Peyer's patch (tissue), 4 donors: ENCODE data around the gene GPR37L1. TPM values are rescaled to one million over a fixed set of nuclear protein-coding genes. Genes with fewer than 3 reads are reported as not detected.
"Not testable (repeated sequence)": the region's sequence is repeated elsewhere in the genome, so short reads cannot be mapped to it uniquely, and the experiment has no call there.

Experiments used
- DNase-seq, 3 donors: peaks; one replicate each; pipeline ENCODE4 v3.0.0-alpha.2; 2017 to 2019
- H3K27ac ChIP-seq, 4 donors: fragments of 200-600 bp; sonication (generic); one replicate each; pipeline ENCODE4 v1.5.1; 2016 to 2019
- H3K27me3 ChIP-seq, 2 donors: fragments of 200-600 bp; sonication (generic); one replicate each; pipeline ENCODE4 v1.5.1; 2019
- H3K36me3 ChIP-seq, 3 donors: fragments of 200-600 bp; sonication (generic); one replicate each; pipeline ENCODE4 v1.5.1; 2016 to 2019
- H3K4me1 ChIP-seq, 4 donors: fragments of 200-600 bp; sonication (generic); one replicate each; pipeline ENCODE4 v1.5.1; 2016 to 2019
- H3K4me3 ChIP-seq, 4 donors: fragments of 200-600 bp; sonication (generic); 1 replicate in 3 of 4; 2 replicates in 1 of 4; pipeline ENCODE4 v1.5.1; 2016 to 2019; ENCODE audit warnings: mild to moderate bottlenecking in 1 of 4
- H3K9me3 ChIP-seq, 4 donors: fragments of 200-600 bp; sonication (generic); one replicate each; pipeline ENCODE4 v1.5.1; 2016 to 2019; ENCODE audit warnings: mild to moderate bottlenecking in 1 of 4
- CTCF ChIP-seq, 6 experiments: fragments of 450-650 bp in 4 of 6; fragments of 200-600 bp in 2 of 6; sonication (generic) in 1 of 6; IDR thresholded peaks; one replicate each; pipeline ENCODE4 v1.5.1; 2017 to 2019; ENCODE audit warnings: antibody characterized with exemption in 6 of 6, mild to moderate bottlenecking in 3 of 6, moderate library complexity in 1 of 6
- POLR2A ChIP-seq, 2 donors: fragments of 450-650 bp; IDR thresholded peaks; one replicate each; pipeline ENCODE4 v1.5.1; 2017; ENCODE audit warnings: antibody characterized with exemption in 2 of 2, mild to moderate bottlenecking in 2 of 2, moderate library complexity in 2 of 2
- total RNA-seq, 4 donors: library from RNA; depleted of rRNA; stranded (reverse); fragments of >200 nt; gene quantifications; one replicate each; pipeline ENCODE4 v1.1.0, GENCODE V29; 2016

The GPR37L1 gene
- total RNA-seq, 4 donors from 2014 or later = 0.18 to 0.95 (median 0.27) TPM; not detected in 1

GRCh38 chr1:202171292-202172014 lies 48.7 kb downstream of the GPR37L1 start:
- TF ChIP-seq POLR2A (IDR thresholded peaks at IDR 0.05) (no peak), CTCF (IDR thresholded peaks at IDR 0.05) (no peak)
- no peak for DNase-seq
- no peaks in the 10 kb centered on the region for H3K27me3 ChIP-seq

GRCh38 chr1:202172015-202172355 lies 49.3 kb downstream of the GPR37L1 start:
- Histone ChIP-seq H3K4me1 (no peaks in the 10 kb centered on the region), H3K4me3 (no peak overlapping the region), H3K36me3 (no peaks in the 10 kb centered on the region), H3K9me3 (no peaks in the 10 kb centered on the region), H3K27me3 (no peaks in the 10 kb centered on the region), H3K27ac (no peak overlapping the region)
- no peak for DNase-seq
- no peak for TF ChIP-seq POLR2A (IDR thresholded peaks at IDR 0.05)
- no peak for TF ChIP-seq CTCF (IDR thresholded peaks at IDR 0.05)

More at GRCh38 chr1:202171292-202172014, 48.7 kb downstream of the GPR37L1 start:
- Histone ChIP-seq H3K9me3 (no peaks in the 10 kb centered on the region), H3K36me3 (no peaks in the 10 kb centered on the region), H3K4me3 (no peak overlapping the region), H3K4me1 (no peaks in the 10 kb centered on the region), H3K27ac (no peak overlapping the region)

GRCh38 chr1:202173993-202174392 lies 51.3 kb downstream of the GPR37L1 start:
- Histone ChIP-seq H3K27me3 (no peaks in the 10 kb centered on the region), H3K9me3 (no peaks in the 10 kb centered on the region), H3K27ac (no peak overlapping the region), H3K4me1 (no peaks in the 10 kb centered on the region), H3K36me3 (no peaks in the 10 kb centered on the region), H3K4me3 (no peak overlapping the region)
- no peak for TF ChIP-seq CTCF (IDR thresholded peaks at IDR 0.05)
- no peak for TF ChIP-seq POLR2A (IDR thresholded peaks at IDR 0.05)
- no peak for DNase-seq

- no peak overlapping the region for H3K4me3 ChIP-seq
- no peaks in the 10 kb centered on the region for H3K27me3 ChIP-seq
- TF ChIP-seq CTCF (IDR thresholded peaks at IDR 0.05) (no peak), POLR2A (IDR thresholded peaks at IDR 0.05) (no peak)
- DNase-seq = no peak
- H3K27ac ChIP-seq = no peak overlapping the region
- no peaks in the 10 kb centered on the region for H3K9me3 ChIP-seq
- H3K4me1 ChIP-seq = no peaks in the 10 kb centered on the region
- no peaks in the 10 kb centered on the region for H3K36me3 ChIP-seq
Measured at GRCh38 chr1:202176949-202177927, 54.5 kb downstream of the GPR37L1 start.

- TF ChIP-seq CTCF (IDR thresholded peaks at IDR 0.05) (no peak), POLR2A (IDR thresholded peaks at IDR 0.05) (no peak)
- DNase-seq = no peak
- H3K27me3 ChIP-seq = no peaks in the 10 kb centered on the region
- H3K36me3 ChIP-seq = no peaks in the 10 kb centered on the region
- no peaks in the 10 kb centered on the region for H3K9me3 ChIP-seq
- H3K4me3 ChIP-seq = no peak overlapping the region
- H3K27ac ChIP-seq = no peak overlapping the region
- no peaks in the 10 kb centered on the region for H3K4me1 ChIP-seq
Measured at GRCh38 chr1:202179828-202180750, 57.4 kb downstream of the GPR37L1 start.

GRCh38 chr1:202180751-202181139 lies 58.0 kb downstream of the GPR37L1 start:
- H3K4me1 ChIP-seq, H3K9me3 ChIP-seq, H3K36me3 ChIP-seq, H3K27me3 ChIP-seq, H3K4me3 ChIP-seq, H3K27ac ChIP-seq, DNase-seq: not testable (repeated sequence)
